Fibroblast of pulmonary artery (primary cell): ENCODE data around the gene GOSR2.
"Not testable (repeated sequence)": the region's sequence is repeated elsewhere in the genome, so short reads cannot be mapped to it uniquely, and the experiment has no call there.

ENCODE experiments used
- DNase-seq: peaks from one replicate; pipeline ENCODE4 v3.0.0-alpha.2; 2010; ENCODE audit warnings: low read depth
- H3K4me3 ChIP-seq: replicated peaks from 2 replicates; pipeline ENCODE4 v1.5.1; 2011; ENCODE audit warnings: low read depth, mild to moderate bottlenecking, control low read depth, low read length, moderate library complexity
- CTCF ChIP-seq: IDR thresholded peaks from 2 replicates; pipeline ENCODE4 v1.5.1; 2011; ENCODE audit warnings: mild to moderate bottlenecking, control low read depth, low read length, inconsistent platforms; ENCODE audit errors: missing control alignments

Gene GOSR2

GRCh38 chr17:46915596-46915995, 7.4 kb upstream of the GOSR2 start:
- TF ChIP-seq CTCF, result no peak
- no peak for DNase-seq
- H3K4me3 ChIP-seq, result no peak overlapping the region

GRCh38 chr17:46916211-46916610, 6.7 kb upstream of the GOSR2 start:
- TF ChIP-seq CTCF, result no peak
- no peak for DNase-seq
- no peak overlapping the region for H3K4me3 ChIP-seq

GRCh38 chr17:46916623-46917022, 6.3 kb upstream of the GOSR2 start:
- DNase-seq, result no peak
- no peak for TF ChIP-seq CTCF
- H3K4me3 ChIP-seq, result no peak overlapping the region

- TF ChIP-seq CTCF, result no peak
- H3K4me3 ChIP-seq, result no peak overlapping the region
- no peak for DNase-seq
Measured at GRCh38 chr17:46917041-46917440, 5.9 kb upstream of the GOSR2 start.

- DNase-seq, result no peak
- no peak overlapping the region for H3K4me3 ChIP-seq
Measured at GRCh38 chr17:46917516-46917915, 5.4 kb upstream of the GOSR2 start.

GRCh38 chr17:46921962-46922361, 998 bp upstream of the GOSR2 start:
- not testable (repeated sequence) for DNase-seq
- H3K4me3 ChIP-seq, result peak overlapping the region; percentile 86

More at GRCh38 chr17:46917516-46917915, 5.4 kb upstream of the GOSR2 start:
- no peak for TF ChIP-seq CTCF

- H3K4me3 ChIP-seq, result peak overlapping the region; percentile 86
- no peak for TF ChIP-seq CTCF
Measured at GRCh38 chr17:46922487-46922803, 515 bp upstream of the GOSR2 start.

GRCh38 chr17:46925185-46925868, 2.4 kb downstream of the GOSR2 start:
- no peak overlapping the region for H3K4me3 ChIP-seq
- TF ChIP-seq CTCF, result no peak
- no peak for DNase-seq

More at GRCh38 chr17:46922487-46922803, 515 bp upstream of the GOSR2 start:
- no peak for DNase-seq
